ENCODE results near the gene GAB2. TPM values are rescaled to one million over a fixed set of nuclear protein-coding genes. Genes with fewer than 3 reads are reported as not detected.

The GAB2 gene
- total RNA-seq, 1 donor from 2014 or later: 6.6 TPM

GRCh38 chr11:78351979-78352841 is 65.4 kb downstream of the GAB2 start:
- no peak for FAIRE-seq
- no peak for TF ChIP-seq CTCF (IDR thresholded peaks at IDR 0.05; ENCODE audit: insufficient read depth, low read length, severe bottlenecking)
- DNase-seq (ENCODE audit: low read depth): no peak
- H3K36me3 ChIP-seq (ENCODE audit: control insufficient read depth, insufficient read depth, low read length): no peaks in the 10 kb centered on the region
- H3K27me3 ChIP-seq (ENCODE audit: control insufficient read depth, insufficient read depth, low read length): no peaks in the 10 kb centered on the region
- H3K4me3 ChIP-seq (ENCODE audit: low read depth, low read length): no peak overlapping the region

- H3K36me3 ChIP-seq (ENCODE audit: control insufficient read depth, insufficient read depth, low read length): no peaks in the 10 kb centered on the region
- H3K27me3 ChIP-seq (ENCODE audit: control insufficient read depth, insufficient read depth, low read length): no peaks in the 10 kb centered on the region
- DNase-seq (ENCODE audit: low read depth) (no peak), FAIRE-seq (no peak)
- no peak overlapping the region for H3K4me3 ChIP-seq (ENCODE audit: low read depth, low read length)
- no peak for TF ChIP-seq CTCF (IDR thresholded peaks at IDR 0.05; ENCODE audit: insufficient read depth, low read length, severe bottlenecking)
Measured at GRCh38 chr11:78351193-78351592, 66.4 kb downstream of the GAB2 start.

- Histone ChIP-seq H3K4me3 (ENCODE audit: low read depth, low read length) (no peak overlapping the region), H3K27me3 (ENCODE audit: control insufficient read depth, insufficient read depth, low read length) (no peaks in the 10 kb centered on the region), H3K36me3 (ENCODE audit: control insufficient read depth, insufficient read depth, low read length) (no peaks in the 10 kb centered on the region)
- FAIRE-seq (no peak), DNase-seq (ENCODE audit: low read depth) (no peak)
- no peak for TF ChIP-seq CTCF (IDR thresholded peaks at IDR 0.05; ENCODE audit: insufficient read depth, low read length, severe bottlenecking)
Measured at GRCh38 chr11:78350646-78351165, 66.9 kb downstream of the GAB2 start.

GRCh38 chr11:78350091-78350645 is 67.5 kb downstream of the GAB2 start:
- H3K36me3 ChIP-seq (ENCODE audit: control insufficient read depth, insufficient read depth, low read length): no peaks in the 10 kb centered on the region
- DNase-seq (ENCODE audit: low read depth) (no peak), FAIRE-seq (no peak)
- H3K27me3 ChIP-seq (ENCODE audit: control insufficient read depth, insufficient read depth, low read length): no peaks in the 10 kb centered on the region
- H3K4me3 ChIP-seq (ENCODE audit: low read depth, low read length): no peak overlapping the region
- TF ChIP-seq CTCF (IDR thresholded peaks at IDR 0.05; ENCODE audit: insufficient read depth, low read length, severe bottlenecking): no peak

- H3K4me3 ChIP-seq (ENCODE audit: low read depth, low read length): no peak overlapping the region
- no peak for TF ChIP-seq CTCF (IDR thresholded peaks at IDR 0.05; ENCODE audit: insufficient read depth, low read length, severe bottlenecking)
- no peaks in the 10 kb centered on the region for H3K27me3 ChIP-seq (ENCODE audit: control insufficient read depth, insufficient read depth, low read length)
- DNase-seq (ENCODE audit: low read depth) (no peak), FAIRE-seq (no peak)
- no peaks in the 10 kb centered on the region for H3K36me3 ChIP-seq (ENCODE audit: control insufficient read depth, insufficient read depth, low read length)
Measured at GRCh38 chr11:78349624-78350023, 68.0 kb downstream of the GAB2 start.
